GM18868 (cell line): ENCODE data around the gene APBB1IP.
A peak's percentile ranks its signal among the peaks of the same experiment; 100 is the strongest.
"Not testable (repeated sequence)": the region's sequence is repeated elsewhere in the genome, so short reads cannot be mapped to it uniquely, and the experiment has no call there.

Source experiments
- ATAC-seq: cut with Tn5 transposase; IDR thresholded peaks from one replicate; pipeline ENCODE4 v1.9.1; 2021; ENCODE audit warnings: mild to moderate bottlenecking, moderate library complexity; ENCODE audit not compliant: unreplicated experiment

Gene APBB1IP

GRCh38 chr10:26437637-26438461 is at the start of gene APBB1IP:
Gene APBB1IP, plus strand, starts transcription at chr10:26438341. Its CDS starts 53,986 bp downstream, at chr10:26492327.
- peak; percentile 59 for ATAC-seq

GRCh38 chr10:26389533-26389932 is 48.6 kb upstream of the APBB1IP start:
- no peak for ATAC-seq

GRCh38 chr10:26391701-26392695 is 46.1 kb upstream of the APBB1IP start:
- ATAC-seq = no peak

GRCh38 chr10:26398353-26398752 is 39.8 kb upstream of the APBB1IP start:
- ATAC-seq = not testable (repeated sequence)

GRCh38 chr10:26407406-26407969 is 30.7 kb upstream of the APBB1IP start:
- no peak for ATAC-seq

GRCh38 chr10:26408858-26409494 is 29.2 kb upstream of the APBB1IP start:
- peak; percentile 48 for ATAC-seq

GRCh38 chr10:26410356-26410755 is 27.8 kb upstream of the APBB1IP start:
- no peak for ATAC-seq

- no peak for ATAC-seq
Observed at GRCh38 chr10:26412932-26413331, 25.2 kb upstream of the APBB1IP start.

- no peak for ATAC-seq
Observed at GRCh38 chr10:26413375-26413774, 24.8 kb upstream of the APBB1IP start.

GRCh38 chr10:26417136-26417535 is 21.0 kb upstream of the APBB1IP start:
- no peak for ATAC-seq

- ATAC-seq = no peak
Observed at GRCh38 chr10:26422977-26423376, 15.2 kb upstream of the APBB1IP start.

GRCh38 chr10:26423722-26424121 is 14.4 kb upstream of the APBB1IP start:
- ATAC-seq = no peak

GRCh38 chr10:26430641-26431163 is 7.4 kb upstream of the APBB1IP start:
- peak; percentile 83 for ATAC-seq

GRCh38 chr10:26432938-26433337 is 5.2 kb upstream of the APBB1IP start:
- ATAC-seq = no peak

GRCh38 chr10:26435852-26436251 is 2.3 kb upstream of the APBB1IP start:
- ATAC-seq = no peak

GRCh38 chr10:26436848-26437247 is 1.3 kb upstream of the APBB1IP start:
- no peak for ATAC-seq

- peak; percentile 48 for ATAC-seq
Observed at GRCh38 chr10:26438534-26439341, 597 bp downstream of the APBB1IP start.

- no peak for ATAC-seq
Observed at GRCh38 chr10:26439406-26440087, 1.4 kb downstream of the APBB1IP start.

- ATAC-seq = no peak
Observed at GRCh38 chr10:26440088-26440470, 1.9 kb downstream of the APBB1IP start.
